ENCODE results near the gene PRDX5. TPM values are rescaled to one million over a fixed set of nuclear protein-coding genes. Genes with fewer than 3 reads are reported as not detected.

The PRDX5 gene
- total RNA-seq, 1 experiment from 2014 or later = 255 TPM

DNA sequence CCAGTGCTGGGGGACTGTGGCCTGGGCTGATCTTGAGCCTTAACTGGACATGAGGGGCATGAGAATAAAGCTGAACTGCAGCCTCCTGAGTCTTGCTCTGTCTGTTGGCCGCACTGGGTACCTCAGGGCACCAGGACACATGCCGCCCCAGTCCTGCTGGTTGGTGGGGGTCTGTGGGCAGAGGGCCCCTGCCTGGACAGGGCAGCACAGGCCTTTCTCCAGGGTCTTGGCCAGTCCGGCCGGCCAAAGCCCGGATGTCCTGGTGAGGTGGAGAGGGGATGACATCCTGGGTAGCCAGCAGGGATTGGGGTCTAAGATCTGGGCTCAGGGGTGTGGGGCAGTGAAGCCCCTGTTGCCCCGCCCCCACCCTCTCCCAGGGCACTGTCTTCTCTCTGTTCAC, 39.5 kb downstream of the PRDX5 start:
- H3K9me3 Mint-ChIP-seq = no peaks in the 10 kb centered on the region
- peaks cover 7% of the 10 kb centered on the region for H3K36me3 Mint-ChIP-seq
- ATAC-seq = no peak
- no peak overlapping the region for H3K4me3 Mint-ChIP-seq
- TF ChIP-seq TP53 (CRISPR knock-in tag; IDR thresholded peaks at IDR 0.05) (no peak), HMGA2 (CRISPR knock-in tag; IDR thresholded peaks at IDR 0.05) (no peak), NR1H2 (CRISPR knock-in tag; IDR thresholded peaks at IDR 0.05) (no peak), NR2C2 (CRISPR knock-in tag; IDR thresholded peaks at IDR 0.05) (no peak), TCF7 (CRISPR knock-in tag; IDR thresholded peaks at IDR 0.05; ENCODE audit: low read depth) (no peak), MYBL2 (CRISPR knock-in tag; IDR thresholded peaks at IDR 0.05) (no peak), ATF1 (CRISPR knock-in tag; IDR thresholded peaks at IDR 0.05) (no peak), IRF2 (CRISPR knock-in tag; IDR thresholded peaks at IDR 0.05; ENCODE audit: borderline replicate concordance, low read depth) (no peak), TEAD4 (CRISPR knock-in tag; IDR thresholded peaks at IDR 0.05) (no peak), ZNF219 (CRISPR knock-in tag; IDR thresholded peaks at IDR 0.05; ENCODE audit: borderline replicate concordance) (no peak), PRRX2 (CRISPR knock-in tag; IDR thresholded peaks at IDR 0.05) (no peak), EMX1 (CRISPR knock-in tag; IDR thresholded peaks at IDR 0.05) (no peak)
- TF ChIP-seq, protein P1, sequence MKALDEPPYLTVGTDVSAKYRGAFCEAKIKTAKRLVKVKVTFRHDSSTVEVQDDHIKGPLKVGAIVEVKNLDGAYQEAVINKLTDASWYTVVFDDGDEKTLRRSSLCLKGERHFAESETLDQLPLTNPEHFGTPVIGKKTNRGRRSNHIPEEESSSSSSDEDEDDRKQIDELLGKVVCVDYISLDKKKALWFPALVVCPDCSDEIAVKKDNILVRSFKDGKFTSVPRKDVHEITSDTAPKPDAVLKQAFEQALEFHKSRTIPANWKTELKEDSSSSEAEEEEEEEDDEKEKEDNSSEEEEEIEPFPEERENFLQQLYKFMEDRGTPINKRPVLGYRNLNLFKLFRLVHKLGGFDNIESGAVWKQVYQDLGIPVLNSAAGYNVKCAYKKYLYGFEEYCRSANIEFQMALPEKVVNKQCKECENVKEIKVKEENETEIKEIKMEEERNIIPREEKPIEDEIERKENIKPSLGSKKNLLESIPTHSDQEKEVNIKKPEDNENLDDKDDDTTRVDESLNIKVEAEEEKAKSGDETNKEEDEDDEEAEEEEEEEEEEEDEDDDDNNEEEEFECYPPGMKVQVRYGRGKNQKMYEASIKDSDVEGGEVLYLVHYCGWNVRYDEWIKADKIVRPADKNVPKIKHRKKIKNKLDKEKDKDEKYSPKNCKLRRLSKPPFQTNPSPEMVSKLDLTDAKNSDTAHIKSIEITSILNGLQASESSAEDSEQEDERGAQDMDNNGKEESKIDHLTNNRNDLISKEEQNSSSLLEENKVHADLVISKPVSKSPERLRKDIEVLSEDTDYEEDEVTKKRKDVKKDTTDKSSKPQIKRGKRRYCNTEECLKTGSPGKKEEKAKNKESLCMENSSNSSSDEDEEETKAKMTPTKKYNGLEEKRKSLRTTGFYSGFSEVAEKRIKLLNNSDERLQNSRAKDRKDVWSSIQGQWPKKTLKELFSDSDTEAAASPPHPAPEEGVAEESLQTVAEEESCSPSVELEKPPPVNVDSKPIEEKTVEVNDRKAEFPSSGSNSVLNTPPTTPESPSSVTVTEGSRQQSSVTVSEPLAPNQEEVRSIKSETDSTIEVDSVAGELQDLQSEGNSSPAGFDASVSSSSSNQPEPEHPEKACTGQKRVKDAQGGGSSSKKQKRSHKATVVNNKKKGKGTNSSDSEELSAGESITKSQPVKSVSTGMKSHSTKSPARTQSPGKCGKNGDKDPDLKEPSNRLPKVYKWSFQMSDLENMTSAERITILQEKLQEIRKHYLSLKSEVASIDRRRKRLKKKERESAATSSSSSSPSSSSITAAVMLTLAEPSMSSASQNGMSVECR (CRISPR knock-in tag; IDR thresholded peaks at IDR 0.05; ENCODE audit: borderline replicate concordance) = no peak
- TF ChIP-seq, protein P2, sequence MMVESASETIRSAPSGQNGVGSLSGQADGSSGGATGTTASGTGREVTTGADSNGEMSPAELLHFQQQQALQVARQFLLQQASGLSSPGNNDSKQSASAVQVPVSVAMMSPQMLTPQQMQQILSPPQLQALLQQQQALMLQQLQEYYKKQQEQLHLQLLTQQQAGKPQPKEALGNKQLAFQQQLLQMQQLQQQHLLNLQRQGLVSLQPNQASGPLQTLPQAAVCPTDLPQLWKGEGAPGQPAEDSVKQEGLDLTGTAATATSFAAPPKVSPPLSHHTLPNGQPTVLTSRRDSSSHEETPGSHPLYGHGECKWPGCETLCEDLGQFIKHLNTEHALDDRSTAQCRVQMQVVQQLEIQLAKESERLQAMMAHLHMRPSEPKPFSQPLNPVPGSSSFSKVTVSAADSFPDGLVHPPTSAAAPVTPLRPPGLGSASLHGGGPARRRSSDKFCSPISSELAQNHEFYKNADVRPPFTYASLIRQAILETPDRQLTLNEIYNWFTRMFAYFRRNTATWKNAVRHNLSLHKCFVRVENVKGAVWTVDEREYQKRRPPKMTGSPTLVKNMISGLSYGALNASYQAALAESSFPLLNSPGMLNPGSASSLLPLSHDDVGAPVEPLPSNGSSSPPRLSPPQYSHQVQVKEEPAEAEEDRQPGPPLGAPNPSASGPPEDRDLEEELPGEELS (CRISPR knock-in tag; IDR thresholded peaks at IDR 0.05) = no peak
- TF ChIP-seq, protein P3, sequence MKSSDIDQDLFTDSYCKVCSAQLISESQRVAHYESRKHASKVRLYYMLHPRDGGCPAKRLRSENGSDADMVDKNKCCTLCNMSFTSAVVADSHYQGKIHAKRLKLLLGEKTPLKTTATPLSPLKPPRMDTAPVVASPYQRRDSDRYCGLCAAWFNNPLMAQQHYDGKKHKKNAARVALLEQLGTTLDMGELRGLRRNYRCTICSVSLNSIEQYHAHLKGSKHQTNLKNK (CRISPR knock-in tag; IDR thresholded peaks at IDR 0.05) = no peak
- POLR2A ChIA-PET = no interaction called here
- H3K27me3 Mint-ChIP-seq (ENCODE audit: low read depth) = no peaks in the 10 kb centered on the region
- no peak overlapping the region for H3K27ac Mint-ChIP-seq
- CTCF ChIA-PET = interaction anchor here (0.7 to 10.4 kb wide), 25 partner anchors 9 to 453 kb away, joined by 3 to 437 read pairs (median 9); partner anchors contain the start of genes BAD, CCDC88B, ESRRA and PRDX5
- no peak for DNase-seq (ENCODE audit: low spot score)
- peaks cover 26% of the 10 kb centered on the region for H3K4me1 Mint-ChIP-seq

DNA sequence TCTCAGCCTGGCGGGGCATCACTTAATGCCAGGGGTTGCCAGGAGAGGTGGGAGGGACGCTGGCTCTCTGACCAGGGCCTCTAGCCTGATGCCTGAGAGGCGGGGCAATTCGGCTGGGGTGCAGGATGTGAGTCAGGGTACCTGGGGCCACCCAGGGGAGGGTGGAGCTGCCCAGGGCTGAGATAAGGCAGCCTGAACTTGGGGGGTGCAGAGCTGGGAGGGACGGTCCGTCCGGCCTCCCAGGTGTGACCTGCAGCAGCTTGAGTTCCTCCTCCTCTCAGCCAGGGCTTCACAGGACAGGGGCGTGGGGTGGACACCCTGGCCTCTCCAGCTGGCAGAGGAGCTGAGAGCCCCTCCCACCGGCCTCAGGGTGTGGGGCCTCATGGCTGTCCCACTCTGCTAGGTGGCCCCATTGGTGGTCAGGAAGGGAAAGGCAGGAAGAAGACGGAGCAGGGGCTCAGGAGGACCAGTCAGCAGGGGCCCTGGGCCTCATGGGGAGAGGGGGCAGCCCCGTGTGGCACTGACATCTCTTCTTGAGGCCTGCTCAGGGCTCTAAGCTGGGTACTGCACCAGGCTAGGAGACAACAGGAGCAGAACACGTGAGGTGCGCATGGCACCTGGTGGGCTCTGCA, 40.1 kb downstream of the PRDX5 start:
- CTCF ChIA-PET = interaction anchor here (0.7 to 10.4 kb wide), 8 partner anchors 10 to 453 kb away, joined by 4 to 437 read pairs (median 70); partner anchors contain the start of genes CCDC88B, PRDX5 and TRMT112
- no peak overlapping the region for H3K27ac Mint-ChIP-seq
- peaks cover 26% of the 10 kb centered on the region for H3K4me1 Mint-ChIP-seq
- peak overlapping the region; percentile 45 for H3K4me3 Mint-ChIP-seq
- no peaks in the 10 kb centered on the region for H3K27me3 Mint-ChIP-seq (ENCODE audit: low read depth)
- DNase-seq (ENCODE audit: low spot score) = no peak
- ATAC-seq = no peak
- POLR2A ChIA-PET = no interaction called here
- H3K9me3 Mint-ChIP-seq = no peaks in the 10 kb centered on the region
- peaks cover 9% of the 10 kb centered on the region for H3K36me3 Mint-ChIP-seq
- TF ChIP-seq, protein P4, sequence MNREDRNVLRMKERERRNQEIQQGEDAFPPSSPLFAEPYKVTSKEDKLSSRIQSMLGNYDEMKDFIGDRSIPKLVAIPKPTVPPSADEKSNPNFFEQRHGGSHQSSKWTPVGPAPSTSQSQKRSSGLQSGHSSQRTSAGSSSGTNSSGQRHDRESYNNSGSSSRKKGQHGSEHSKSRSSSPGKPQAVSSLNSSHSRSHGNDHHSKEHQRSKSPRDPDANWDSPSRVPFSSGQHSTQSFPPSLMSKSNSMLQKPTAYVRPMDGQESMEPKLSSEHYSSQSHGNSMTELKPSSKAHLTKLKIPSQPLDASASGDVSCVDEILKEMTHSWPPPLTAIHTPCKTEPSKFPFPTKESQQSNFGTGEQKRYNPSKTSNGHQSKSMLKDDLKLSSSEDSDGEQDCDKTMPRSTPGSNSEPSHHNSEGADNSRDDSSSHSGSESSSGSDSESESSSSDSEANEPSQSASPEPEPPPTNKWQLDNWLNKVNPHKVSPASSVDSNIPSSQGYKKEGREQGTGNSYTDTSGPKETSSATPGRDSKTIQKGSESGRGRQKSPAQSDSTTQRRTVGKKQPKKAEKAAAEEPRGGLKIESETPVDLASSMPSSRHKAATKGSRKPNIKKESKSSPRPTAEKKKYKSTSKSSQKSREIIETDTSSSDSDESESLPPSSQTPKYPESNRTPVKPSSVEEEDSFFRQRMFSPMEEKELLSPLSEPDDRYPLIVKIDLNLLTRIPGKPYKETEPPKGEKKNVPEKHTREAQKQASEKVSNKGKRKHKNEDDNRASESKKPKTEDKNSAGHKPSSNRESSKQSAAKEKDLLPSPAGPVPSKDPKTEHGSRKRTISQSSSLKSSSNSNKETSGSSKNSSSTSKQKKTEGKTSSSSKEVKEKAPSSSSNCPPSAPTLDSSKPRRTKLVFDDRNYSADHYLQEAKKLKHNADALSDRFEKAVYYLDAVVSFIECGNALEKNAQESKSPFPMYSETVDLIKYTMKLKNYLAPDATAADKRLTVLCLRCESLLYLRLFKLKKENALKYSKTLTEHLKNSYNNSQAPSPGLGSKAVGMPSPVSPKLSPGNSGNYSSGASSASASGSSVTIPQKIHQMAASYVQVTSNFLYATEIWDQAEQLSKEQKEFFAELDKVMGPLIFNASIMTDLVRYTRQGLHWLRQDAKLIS (CRISPR knock-in tag; IDR thresholded peaks at IDR 0.05; ENCODE audit: borderline replicate concordance) = no peak
- TF ChIP-seq, protein P5, sequence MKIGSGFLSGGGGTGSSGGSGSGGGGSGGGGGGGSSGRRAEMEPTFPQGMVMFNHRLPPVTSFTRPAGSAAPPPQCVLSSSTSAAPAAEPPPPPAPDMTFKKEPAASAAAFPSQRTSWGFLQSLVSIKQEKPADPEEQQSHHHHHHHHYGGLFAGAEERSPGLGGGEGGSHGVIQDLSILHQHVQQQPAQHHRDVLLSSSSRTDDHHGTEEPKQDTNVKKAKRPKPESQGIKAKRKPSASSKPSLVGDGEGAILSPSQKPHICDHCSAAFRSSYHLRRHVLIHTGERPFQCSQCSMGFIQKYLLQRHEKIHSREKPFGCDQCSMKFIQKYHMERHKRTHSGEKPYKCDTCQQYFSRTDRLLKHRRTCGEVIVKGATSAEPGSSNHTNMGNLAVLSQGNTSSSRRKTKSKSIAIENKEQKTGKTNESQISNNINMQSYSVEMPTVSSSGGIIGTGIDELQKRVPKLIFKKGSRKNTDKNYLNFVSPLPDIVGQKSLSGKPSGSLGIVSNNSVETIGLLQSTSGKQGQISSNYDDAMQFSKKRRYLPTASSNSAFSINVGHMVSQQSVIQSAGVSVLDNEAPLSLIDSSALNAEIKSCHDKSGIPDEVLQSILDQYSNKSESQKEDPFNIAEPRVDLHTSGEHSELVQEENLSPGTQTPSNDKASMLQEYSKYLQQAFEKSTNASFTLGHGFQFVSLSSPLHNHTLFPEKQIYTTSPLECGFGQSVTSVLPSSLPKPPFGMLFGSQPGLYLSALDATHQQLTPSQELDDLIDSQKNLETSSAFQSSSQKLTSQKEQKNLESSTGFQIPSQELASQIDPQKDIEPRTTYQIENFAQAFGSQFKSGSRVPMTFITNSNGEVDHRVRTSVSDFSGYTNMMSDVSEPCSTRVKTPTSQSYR (CRISPR knock-in tag; IDR thresholded peaks at IDR 0.05) = no peak
- TF ChIP-seq PRRX2 (CRISPR knock-in tag; IDR thresholded peaks at IDR 0.05) (no peak), NFE2L1 (CRISPR knock-in tag; IDR thresholded peaks at IDR 0.05) (no peak), CBFB (CRISPR knock-in tag; IDR thresholded peaks at IDR 0.05; ENCODE audit: low read depth) (no peak), TEAD4 (CRISPR knock-in tag; IDR thresholded peaks at IDR 0.05) (no peak), TEAD1 (CRISPR knock-in tag; IDR thresholded peaks at IDR 0.05) (no peak)
